SJSA1 (cell line): Measurements from ENCODE around the gene TRIM46. TPM values are rescaled to one million over a fixed set of nuclear protein-coding genes. Genes with fewer than 3 reads are reported as not detected.

Source experiments
- DNase-seq, 2 experiments: peaks; one replicate each; pipeline ENCODE4 v3.0.0-alpha.2; 2015 to 2020; ENCODE audit warnings: low spot score in 2 of 2, low read depth in 1 of 2
- H3K27ac ChIP-seq: fragments of 250-450 bp; sonication (Bioruptor Pico); 2 replicates; pipeline ENCODE4 v1.5.1; 2020; ENCODE audit warnings: mild to moderate bottlenecking, moderate library complexity
- H3K27me3 ChIP-seq: fragments of 250-450 bp; sonication (Bioruptor Pico); replicated peaks from 2 replicates; pipeline ENCODE4 v1.5.1; 2020; ENCODE audit warnings: mild to moderate bottlenecking, moderate library complexity
- H3K36me3 ChIP-seq: fragments of 250-450 bp; sonication (Bioruptor Pico); 2 replicates; pipeline ENCODE4 v1.5.1; 2020; ENCODE audit warnings: mild to moderate bottlenecking
- H3K4me1 ChIP-seq: fragments of 250-450 bp; sonication (Bioruptor Pico); replicated peaks from 2 replicates; pipeline ENCODE4 v1.6.1; 2021; ENCODE audit warnings: mild to moderate bottlenecking
- H3K4me3 ChIP-seq: fragments of 250-450 bp; sonication (Bioruptor Pico); 2 replicates; pipeline ENCODE4 v1.5.1; 2020; ENCODE audit warnings: mild to moderate bottlenecking
- H3K9me3 ChIP-seq: fragments of 250-450 bp; sonication (Bioruptor Pico); replicated peaks from 2 replicates; pipeline ENCODE4 v1.5.1; 2020; ENCODE audit warnings: mild to moderate bottlenecking
- total RNA-seq: library from RNA; depleted of rRNA; stranded (reverse); fragments of >200 nt; shearing (Covaris generic); gene quantifications from 2 replicates; pipeline ENCODE4 v1.2.3, GENCODE V29; 2014

TRIM46 gene
- total RNA-seq, 1 experiment from 2014 or later, result 0.21 TPM

DNA sequence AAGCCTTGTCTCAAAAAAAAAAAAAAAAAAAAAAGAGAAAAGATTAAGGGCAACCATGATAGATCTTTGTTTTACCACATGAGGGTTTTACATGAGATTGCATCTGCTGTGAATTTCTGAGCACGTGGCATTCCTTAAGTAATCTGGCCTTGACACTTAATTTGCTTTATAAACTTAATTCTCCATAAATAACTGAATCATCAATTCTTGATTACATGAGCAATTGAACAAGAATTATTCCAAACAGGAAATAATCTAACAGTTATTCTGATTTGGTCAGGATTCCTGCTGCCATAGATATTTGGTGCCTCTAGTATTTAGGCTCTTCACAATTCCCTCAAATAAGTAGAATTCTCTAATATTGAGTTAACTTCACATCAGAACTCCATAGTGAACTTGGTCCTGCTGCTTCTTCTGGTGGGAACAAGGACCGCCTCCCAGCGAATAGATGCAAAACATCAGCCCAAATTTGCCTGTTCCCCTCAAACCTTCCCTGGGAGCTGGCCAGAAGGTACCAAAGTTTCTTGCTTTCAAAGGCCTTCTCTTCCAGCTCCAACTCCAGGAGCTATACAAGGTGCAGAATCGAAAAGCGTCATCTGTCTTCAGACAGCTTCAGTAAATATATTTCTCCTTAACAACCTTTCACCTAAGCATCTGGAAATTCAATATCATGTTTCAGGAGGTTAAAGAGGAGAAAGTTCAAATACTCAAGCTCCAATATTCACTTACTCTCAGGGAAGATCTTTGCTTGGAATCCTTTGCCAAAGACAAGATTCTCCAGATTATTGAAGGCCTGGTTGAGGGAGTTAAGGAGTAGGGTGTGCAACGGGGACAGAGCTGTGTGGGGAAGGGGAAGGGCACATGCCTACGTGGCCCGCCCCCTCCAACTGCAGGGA lies 1.6 kb upstream of the TRIM46 start:
- peak in 1 of 2 experiments; percentile 12 for DNase-seq
- Histone ChIP-seq H3K4me1 (peaks cover 21% of the 10 kb centered on the region), H3K27ac (peak overlapping the region; percentile 79; the same call in 1 of the 2 replicates), H3K27me3 (no peaks in the 10 kb centered on the region), H3K9me3 (no peaks in the 10 kb centered on the region), H3K36me3 (peaks cover 13% of the 10 kb centered on the region; the same call in 1 of the 2 replicates), H3K4me3 (peak overlapping the region; percentile 72)

DNA sequence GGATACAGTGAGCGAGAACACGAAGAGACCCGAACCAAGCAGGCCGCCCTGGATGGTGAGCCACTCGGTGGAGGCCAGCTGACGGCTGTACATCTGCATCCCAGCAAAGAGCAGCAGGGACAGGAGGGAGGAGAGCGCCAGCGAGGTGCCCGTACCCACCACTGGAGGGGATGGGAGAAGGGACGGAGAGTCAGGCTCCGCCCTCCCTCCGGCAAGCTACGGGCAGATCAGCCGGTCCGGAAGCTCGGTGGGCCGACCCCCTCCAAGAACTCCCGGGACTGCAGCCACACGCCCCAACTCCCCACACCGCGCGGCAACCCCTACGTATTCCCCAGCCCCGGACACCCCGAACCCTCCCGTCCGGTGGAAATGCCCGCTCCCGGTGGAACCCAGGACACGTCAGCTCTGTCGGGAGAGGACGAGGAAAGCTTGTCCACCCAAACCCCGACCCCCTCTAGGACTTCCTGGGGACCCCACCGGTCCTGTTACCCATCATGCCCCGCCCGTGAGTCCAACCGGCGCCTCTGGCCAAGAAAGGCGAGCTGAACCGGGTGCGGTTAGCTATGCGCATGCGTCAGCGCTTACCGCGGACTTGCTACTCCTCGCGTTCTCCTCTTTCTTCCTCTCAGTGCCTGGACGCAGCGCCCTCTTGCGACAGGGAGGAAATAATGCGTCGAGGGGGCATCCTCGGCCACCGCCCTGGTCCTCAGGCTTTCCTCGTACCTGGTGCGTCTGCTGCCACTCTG lies 744 bp upstream of the TRIM46 start, which contains the start of gene KRTCAP2:
Gene KRTCAP2 (minus strand): TSS at position 573 of the 746 bp plus-strand sequence. CDS start 80 bp downstream, at position 493.
- peak; percentile 90 to 96 for DNase-seq
- peaks cover 13% of the 10 kb centered on the region; the same call in 1 of the 2 replicates for H3K36me3 ChIP-seq
- peak within 1 kb of the TSS; percentile 79 for H3K27ac ChIP-seq
- peaks cover 17% of the 10 kb centered on the region for H3K4me1 ChIP-seq
- peak within 1 kb of the TSS; percentile 72 for H3K4me3 ChIP-seq
- H3K27me3 ChIP-seq, result no peaks in the 10 kb centered on the region
- no peaks in the 10 kb centered on the region for H3K9me3 ChIP-seq

DNA sequence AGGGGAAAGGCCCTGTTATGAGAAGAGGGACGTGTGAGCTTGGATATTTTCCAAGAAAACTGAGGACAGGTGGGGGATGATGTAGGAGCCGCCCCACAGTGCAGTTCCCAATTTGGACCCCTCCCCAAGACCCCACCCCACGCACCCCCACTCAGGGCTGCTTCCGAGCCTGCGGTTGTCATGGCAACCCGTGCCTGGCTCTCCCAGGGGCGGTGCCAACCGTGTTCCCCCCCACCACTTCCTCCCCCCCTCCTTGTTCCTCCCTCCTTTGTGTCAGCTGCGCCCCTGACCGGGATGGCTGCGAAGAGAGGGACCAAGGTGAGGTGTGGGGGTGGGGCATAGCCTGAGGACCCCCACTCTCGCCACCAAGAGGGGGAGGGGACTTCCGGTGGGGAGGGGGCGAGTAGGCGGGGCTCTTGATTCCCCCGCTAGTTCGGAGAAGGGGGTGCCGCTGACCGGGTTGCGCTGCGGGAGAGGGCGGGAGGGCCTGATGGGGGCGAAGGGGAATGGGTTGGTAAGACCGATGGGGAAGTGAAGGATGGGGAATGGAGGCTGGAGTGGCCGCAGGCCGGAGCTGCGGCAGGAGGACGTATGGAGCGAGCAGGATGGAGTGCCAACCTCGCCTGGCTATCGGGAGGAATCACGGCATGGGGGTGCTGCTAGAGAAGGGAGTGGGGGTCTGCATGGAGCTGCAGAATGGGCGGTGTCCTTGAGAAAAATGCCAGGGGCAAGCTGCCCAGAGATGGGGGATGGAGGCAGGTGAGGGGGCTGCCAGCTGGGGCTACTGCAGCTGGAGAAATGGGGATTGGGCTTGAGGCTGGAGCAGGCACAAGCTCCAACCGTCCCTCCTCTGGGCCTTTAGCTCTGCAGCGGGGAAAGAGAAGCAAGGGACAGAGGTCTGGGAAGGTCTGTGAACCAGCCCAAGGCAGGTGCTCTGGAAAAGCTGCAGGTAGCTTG lies 953 bp downstream of the TRIM46 start:
- Histone ChIP-seq H3K4me3 (no peak overlapping the region), H3K27me3 (no peaks in the 10 kb centered on the region), H3K4me1 (peaks cover 17% of the 10 kb centered on the region), H3K27ac (no peak overlapping the region), H3K9me3 (no peaks in the 10 kb centered on the region), H3K36me3 (peaks cover 6% of the 10 kb centered on the region; the same call in 1 of the 2 replicates)
- peak in 1 of 2 experiments; percentile 45 for DNase-seq

DNA sequence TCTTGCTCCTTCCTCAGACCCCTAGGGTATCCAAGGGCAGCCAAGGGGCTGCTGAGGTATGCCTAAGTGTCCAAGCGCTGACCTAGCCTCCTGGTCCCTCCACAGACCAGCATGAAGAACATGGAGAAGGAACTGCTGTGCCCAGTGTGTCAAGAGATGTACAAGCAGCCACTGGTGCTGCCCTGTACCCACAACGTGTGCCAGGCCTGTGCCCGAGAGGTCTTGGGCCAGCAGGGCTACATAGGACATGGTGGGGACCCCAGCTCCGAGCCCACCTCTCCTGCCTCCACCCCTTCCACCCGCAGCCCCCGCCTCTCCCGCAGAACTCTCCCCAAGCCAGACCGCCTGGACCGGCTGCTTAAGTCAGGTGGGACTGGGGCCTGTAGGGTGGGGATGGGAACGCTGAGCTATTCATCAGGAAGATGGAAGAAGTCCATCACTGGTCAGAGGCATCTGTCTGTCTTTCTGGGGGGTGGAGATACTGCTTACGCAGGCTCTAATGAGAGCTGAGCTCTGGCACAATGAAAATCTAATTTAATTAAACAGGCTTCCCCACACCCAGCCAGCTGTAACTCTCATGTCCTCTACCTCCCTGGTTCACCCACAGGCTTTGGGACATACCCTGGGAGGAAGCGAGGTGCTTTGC lies 1.8 kb downstream of the TRIM46 start:
- no peak overlapping the region for H3K4me3 ChIP-seq
- DNase-seq, result peak in 1 of 2 experiments; percentile 36
- H3K9me3 ChIP-seq, result no peaks in the 10 kb centered on the region
- H3K4me1 ChIP-seq, result peaks cover 17% of the 10 kb centered on the region
- 0 out of 2 replicates have a peak, but pooled peaks cover 5% of the 10 kb centered on the region for H3K36me3 ChIP-seq
- H3K27ac ChIP-seq, result no peak overlapping the region
- no peaks in the 10 kb centered on the region for H3K27me3 ChIP-seq

DNA sequence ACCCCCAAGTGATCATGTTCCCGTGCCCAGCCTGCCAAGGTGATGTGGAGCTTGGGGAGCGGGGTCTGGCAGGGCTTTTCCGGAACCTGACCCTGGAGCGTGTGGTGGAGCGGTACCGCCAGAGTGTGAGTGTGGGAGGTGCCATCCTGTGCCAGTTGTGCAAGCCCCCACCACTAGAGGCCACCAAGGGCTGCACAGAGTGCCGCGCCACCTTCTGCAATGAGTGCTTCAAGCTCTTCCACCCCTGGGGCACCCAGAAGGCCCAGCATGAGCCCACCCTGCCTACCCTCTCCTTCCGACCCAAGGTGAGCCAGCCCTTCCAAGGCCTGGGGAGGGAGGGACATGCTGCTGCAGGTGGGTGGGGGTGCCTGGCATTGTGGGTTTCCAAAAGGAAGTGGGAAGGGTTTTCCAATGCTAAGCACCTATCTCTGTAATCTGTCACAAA lies 2.3 kb downstream of the TRIM46 start:
- no peaks in the 10 kb centered on the region for H3K27me3 ChIP-seq
- H3K9me3 ChIP-seq, result no peaks in the 10 kb centered on the region
- peak in 1 of 2 experiments; percentile 46 for DNase-seq
- peaks cover 17% of the 10 kb centered on the region for H3K4me1 ChIP-seq
- H3K36me3 ChIP-seq, result 0 out of 2 replicates have a peak, but pooled peaks cover 3% of the 10 kb centered on the region
- no peak overlapping the region for H3K27ac ChIP-seq
- H3K4me3 ChIP-seq, result no peak overlapping the region

DNA sequence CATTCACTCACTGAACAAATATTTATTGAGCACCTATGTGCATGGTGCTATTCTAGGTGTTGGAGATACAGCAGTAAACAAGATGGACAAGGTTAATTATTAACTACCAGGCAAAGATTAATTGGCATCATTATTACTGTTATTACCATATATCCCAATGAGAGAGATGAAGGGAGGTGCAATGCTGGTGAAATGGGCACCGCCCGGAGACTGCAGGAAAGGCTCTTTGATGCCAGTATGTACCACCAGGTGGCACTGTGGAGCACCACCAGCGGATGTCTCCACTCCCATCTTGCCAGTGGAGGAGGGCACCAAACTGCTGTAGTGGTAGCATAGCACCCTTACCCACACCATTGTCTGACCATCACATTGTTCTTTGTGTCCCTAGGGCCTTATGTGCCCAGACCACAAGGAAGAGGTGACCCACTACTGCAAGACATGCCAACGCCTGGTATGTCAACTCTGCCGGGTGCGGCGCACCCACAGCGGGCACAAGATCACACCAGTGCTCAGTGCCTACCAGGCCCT lies 3.0 kb downstream of the TRIM46 start:
- H3K27ac ChIP-seq, result no peak overlapping the region

DNA sequence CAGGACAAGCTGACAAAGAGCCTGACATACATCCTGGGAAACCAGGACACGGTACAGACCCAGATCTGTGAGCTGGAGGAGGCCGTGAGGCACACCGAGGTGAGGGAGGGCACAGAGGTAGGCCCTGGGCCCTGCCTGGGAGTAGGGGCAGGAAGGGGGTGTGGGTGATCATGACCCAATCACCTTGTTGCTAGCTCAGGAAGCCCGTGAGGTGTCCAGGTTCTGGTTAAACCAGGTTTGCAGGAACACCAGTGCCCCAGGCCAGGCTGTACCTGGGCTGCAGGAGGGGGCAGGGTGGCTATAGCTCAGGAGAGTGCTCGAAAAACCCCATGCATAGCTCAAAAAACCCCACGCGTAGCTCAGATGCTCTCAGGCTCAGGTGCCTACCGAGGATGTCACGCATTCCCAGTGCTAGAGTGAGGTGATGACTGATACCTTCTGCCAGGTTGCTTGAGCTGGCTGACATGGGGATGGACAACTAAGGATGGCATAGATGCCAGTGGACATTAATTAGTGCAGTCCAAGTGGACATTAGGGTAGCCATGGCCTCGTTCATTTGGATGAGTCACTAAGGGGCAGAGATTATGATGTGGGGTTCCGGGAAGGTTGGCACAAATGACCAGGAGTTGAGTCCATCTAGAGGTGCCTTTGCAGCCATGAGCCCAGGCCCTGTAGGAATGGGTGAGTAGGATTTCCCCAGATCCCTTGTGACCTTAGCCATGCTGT lies 3.7 kb downstream of the TRIM46 start:
- no peaks in the 10 kb centered on the region for H3K9me3 ChIP-seq
- no peaks in the 10 kb centered on the region for H3K36me3 ChIP-seq
- peak in 1 of 2 experiments; percentile 35 for DNase-seq
- H3K27ac ChIP-seq, result no peak overlapping the region
- peaks cover 13% of the 10 kb centered on the region for H3K4me1 ChIP-seq
- no peaks in the 10 kb centered on the region for H3K27me3 ChIP-seq
- H3K4me3 ChIP-seq, result no peak overlapping the region

More for the DNA sequence above, 3.0 kb downstream of the TRIM46 start:
- peak; percentile 63 to 86 for DNase-seq
- H3K36me3 ChIP-seq, result no peaks in the 10 kb centered on the region
- no peaks in the 10 kb centered on the region for H3K9me3 ChIP-seq
- peaks cover 17% of the 10 kb centered on the region for H3K4me1 ChIP-seq
- H3K27me3 ChIP-seq, result no peaks in the 10 kb centered on the region
- H3K4me3 ChIP-seq, result no peak overlapping the region

DNA sequence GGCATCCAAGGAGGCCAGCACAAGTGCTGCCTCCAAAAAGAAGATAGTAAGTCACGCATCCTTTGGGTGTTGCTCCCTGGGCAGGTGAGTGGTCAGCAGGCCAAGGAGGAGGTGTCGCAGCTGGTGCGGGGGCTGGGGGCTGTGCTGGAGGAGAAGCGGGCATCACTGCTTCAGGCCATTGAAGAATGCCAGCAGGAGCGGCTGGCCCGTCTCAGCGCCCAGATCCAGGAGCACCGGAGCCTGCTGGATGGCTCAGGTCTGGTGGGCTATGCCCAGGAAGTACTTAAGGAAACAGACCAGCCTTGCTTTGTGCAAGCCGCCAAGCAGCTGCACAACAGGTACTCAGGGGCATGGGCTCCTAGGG lies 4.3 kb downstream of the TRIM46 start:
- H3K36me3 ChIP-seq, result no peaks in the 10 kb centered on the region

DNA sequence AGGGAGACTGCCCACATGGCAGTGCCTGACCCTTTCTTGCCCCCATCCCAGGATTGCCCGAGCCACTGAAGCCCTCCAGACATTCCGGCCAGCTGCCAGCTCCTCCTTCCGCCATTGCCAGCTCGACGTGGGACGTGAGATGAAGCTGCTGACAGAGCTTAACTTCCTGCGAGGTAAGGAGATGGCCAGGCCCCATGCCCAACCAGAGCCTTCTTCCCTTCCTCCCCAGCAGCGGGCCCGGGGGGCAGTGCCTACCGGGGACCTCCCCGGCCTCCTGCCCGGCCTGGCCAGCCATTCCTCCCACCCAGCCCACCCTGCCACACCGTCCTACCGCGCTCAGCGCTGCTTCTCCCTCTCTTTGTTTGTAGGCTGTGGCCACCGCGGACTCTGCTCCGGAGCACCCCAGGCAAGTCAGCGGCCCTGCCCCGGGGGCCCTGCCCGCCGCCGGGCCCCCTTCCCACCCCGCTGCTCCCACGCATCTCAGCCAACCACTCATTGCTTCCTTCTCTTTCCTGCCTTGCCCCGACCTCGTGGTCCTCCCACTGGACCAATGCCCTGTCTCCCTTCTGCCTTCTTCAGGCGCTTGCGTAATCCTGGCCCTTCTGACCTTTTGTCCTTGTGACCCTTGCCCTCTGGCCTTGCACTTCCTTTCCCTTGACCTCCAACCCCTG lies 4.9 kb downstream of the TRIM46 start:
- H3K4me1 ChIP-seq, result peaks cover 8% of the 10 kb centered on the region
- H3K4me3 ChIP-seq, result no peak overlapping the region
- no peak overlapping the region for H3K27ac ChIP-seq
- peak in 1 of 2 experiments; percentile 38 for DNase-seq
- no peaks in the 10 kb centered on the region for H3K27me3 ChIP-seq
- no peaks in the 10 kb centered on the region for H3K9me3 ChIP-seq
- H3K36me3 ChIP-seq, result no peaks in the 10 kb centered on the region

More for the DNA sequence above, 4.3 kb downstream of the TRIM46 start:
- Histone ChIP-seq H3K27ac (no peak overlapping the region), H3K4me3 (no peak overlapping the region), H3K27me3 (no peaks in the 10 kb centered on the region), H3K9me3 (no peaks in the 10 kb centered on the region), H3K4me1 (peaks cover 11% of the 10 kb centered on the region)
- peak in 1 of 2 experiments; percentile 34 for DNase-seq

DNA sequence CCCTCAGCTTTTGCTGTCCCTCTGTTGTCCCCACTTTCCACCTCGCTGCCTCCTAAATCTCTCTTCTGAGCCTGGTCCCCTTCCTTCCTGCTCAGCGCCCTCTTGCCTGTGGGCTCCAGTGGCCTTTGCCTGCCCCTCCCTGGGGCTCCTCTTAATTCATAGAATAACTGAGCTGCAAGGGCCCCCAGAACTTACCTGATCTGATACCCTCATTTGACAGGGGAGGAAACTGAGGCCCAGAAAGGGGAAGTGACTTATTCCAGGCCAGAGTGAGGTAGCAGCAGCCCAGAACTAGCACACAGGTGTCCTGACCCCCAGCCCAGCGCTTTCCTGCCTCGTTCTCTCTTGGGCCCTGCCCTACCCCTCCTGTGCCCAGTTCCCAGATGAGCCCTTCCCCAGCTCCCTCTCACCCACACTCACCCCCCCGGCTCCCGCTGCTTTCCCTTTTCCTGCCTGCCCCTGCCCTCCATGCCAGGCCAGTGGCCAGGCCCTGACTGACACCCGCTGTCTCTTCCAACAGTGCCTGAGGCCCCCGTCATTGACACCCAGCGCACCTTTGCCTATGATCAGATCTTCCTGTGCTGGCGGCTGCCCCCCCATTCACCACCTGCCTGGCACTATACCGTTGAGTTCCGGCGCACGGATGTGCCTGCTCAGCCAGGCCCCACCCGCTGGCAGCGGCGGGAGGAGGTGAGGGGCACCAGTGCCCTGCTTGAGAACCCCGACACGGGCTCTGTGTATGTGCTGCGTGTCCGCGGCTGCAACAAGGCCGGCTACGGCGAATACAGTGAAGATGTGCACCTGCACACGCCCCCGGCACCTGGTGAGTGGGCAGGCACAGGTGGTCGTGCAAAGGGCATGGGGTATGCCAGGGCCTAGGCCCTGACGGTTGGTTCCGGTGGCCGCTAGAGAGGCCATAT lies 5.7 kb downstream of the TRIM46 start:
- Histone ChIP-seq H3K9me3 (no peaks in the 10 kb centered on the region), H3K27ac (no peak overlapping the region), H3K4me1 (peaks cover 4% of the 10 kb centered on the region), H3K36me3 (no peaks in the 10 kb centered on the region), H3K27me3 (no peaks in the 10 kb centered on the region), H3K4me3 (no peak overlapping the region)
- peak in 1 of 2 experiments; percentile 35 for DNase-seq
